Measurements from ENCODE around the gene RAB3C. TPM values are rescaled to one million over a fixed set of nuclear protein-coding genes. Genes with fewer than 3 reads are reported as not detected.

The RAB3C gene
- total RNA-seq, 2 donors from 2014 or later = 0.41 to 2.8 TPM

DNA sequence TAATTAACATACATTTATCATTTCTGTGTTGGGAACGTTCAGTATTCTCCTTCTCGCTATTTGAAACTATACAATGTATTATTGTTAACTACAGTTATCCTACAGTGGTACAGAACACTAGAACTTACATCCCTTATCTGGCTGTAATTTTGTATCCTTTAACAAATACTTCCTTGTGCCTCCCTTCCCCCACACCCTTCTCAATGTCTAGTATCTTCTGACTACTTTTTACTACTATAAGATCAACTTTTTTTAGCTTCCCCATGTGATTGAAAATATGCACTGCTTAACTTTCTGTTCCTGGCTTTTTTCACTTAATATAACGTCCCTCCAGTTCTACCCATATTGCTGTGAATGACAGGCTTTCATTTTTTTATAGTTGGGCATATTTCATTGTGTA lies 253.5 kb downstream of the RAB3C start:
- no peaks in the 10 kb centered on the region for H3K27me3 ChIP-seq (replicated peaks; ENCODE audit: insufficient read depth)
- H3K27ac ChIP-seq = no peak overlapping the region
- H3K36me3 ChIP-seq = no peaks in the 10 kb centered on the region
- H3K4me1 ChIP-seq (ENCODE audit: control insufficient read depth in 1 of 2, low read depth in 2 of 2) = no peaks in the 10 kb centered on the region
- no peak for ATAC-seq (ENCODE audit: insufficient number of reproducible peaks, low FRiP score, low read depth)
- no peak for DNase-seq (ENCODE audit: low spot score)
- no peak for TF ChIP-seq CTCF (IDR thresholded peaks at IDR 0.05)
- H3K4me3 ChIP-seq = no peak overlapping the region
- H3K9me3 ChIP-seq = peaks cover 9% of the 10 kb centered on the region

DNA sequence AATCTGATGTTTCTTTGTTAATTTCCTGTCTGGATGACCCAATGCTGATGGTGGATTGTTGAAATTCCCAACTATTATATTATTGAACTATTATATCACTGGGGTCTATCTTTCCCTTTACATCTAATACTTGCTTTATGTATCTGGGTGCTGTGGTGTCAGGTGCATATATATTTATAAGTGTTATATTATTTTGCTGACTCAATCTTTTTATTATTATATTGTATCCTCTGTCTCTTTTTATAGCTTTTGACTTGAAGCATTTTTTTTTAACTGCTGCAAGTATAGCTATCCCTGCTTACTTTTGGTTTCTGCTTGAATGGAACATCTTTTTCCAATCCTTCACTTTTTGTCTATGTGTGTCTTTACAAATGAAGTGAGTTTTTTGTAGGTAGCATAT lies 255.9 kb downstream of the RAB3C start:
- Histone ChIP-seq H3K4me1 (ENCODE audit: control insufficient read depth in 1 of 2, low read depth in 2 of 2) (no peaks in the 10 kb centered on the region), H3K4me3 (no peak overlapping the region), H3K36me3 (no peaks in the 10 kb centered on the region), H3K27me3 (replicated peaks; ENCODE audit: insufficient read depth) (no peaks in the 10 kb centered on the region), H3K27ac (no peak overlapping the region), H3K9me3 (peaks cover 9% of the 10 kb centered on the region)
- DNase-seq (ENCODE audit: low spot score) (no peak), ATAC-seq (ENCODE audit: insufficient number of reproducible peaks, low FRiP score, low read depth) (no peak)
- TF ChIP-seq CTCF (IDR thresholded peaks at IDR 0.05) = no peak

DNA sequence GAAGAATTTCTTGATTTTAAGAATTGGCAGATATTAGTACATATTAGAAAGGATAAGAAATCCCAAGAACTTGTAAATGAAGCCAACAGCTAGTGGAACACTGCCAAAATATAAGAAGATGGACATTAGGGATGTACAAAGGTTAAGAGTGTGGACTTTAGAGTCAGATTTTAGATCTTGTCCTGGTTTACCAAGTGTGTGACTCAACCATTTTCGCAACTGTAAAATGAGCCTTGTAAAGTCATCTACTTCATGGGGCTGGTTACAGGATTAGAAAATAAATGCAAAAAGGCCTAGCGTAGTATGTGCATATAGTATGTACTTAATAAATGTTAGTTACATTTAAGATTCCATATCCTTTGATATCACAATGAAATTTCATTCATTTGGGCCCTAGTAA lies 260.0 kb downstream of the RAB3C start:
- no peak for TF ChIP-seq CTCF (IDR thresholded peaks at IDR 0.05)
- DNase-seq (ENCODE audit: low spot score) (no peak), ATAC-seq (ENCODE audit: insufficient number of reproducible peaks, low FRiP score, low read depth) (no peak)
- no peak overlapping the region for H3K4me3 ChIP-seq
- no peaks in the 10 kb centered on the region for H3K4me1 ChIP-seq (ENCODE audit: control insufficient read depth in 1 of 2, low read depth in 2 of 2)
- peaks cover 9% of the 10 kb centered on the region for H3K9me3 ChIP-seq
- no peaks in the 10 kb centered on the region for H3K27me3 ChIP-seq (replicated peaks; ENCODE audit: insufficient read depth)
- no peaks in the 10 kb centered on the region for H3K36me3 ChIP-seq
- no peak overlapping the region for H3K27ac ChIP-seq

GRCh38 chr5:58844395-58844794 lies 261.5 kb downstream of the RAB3C start:
- H3K27ac ChIP-seq = no peak overlapping the region
- TF ChIP-seq CTCF (IDR thresholded peaks at IDR 0.05) = no peak
- no peak for ATAC-seq (ENCODE audit: insufficient number of reproducible peaks, low FRiP score, low read depth)
- no peaks in the 10 kb centered on the region for H3K36me3 ChIP-seq
- no peak for DNase-seq (ENCODE audit: low spot score)
- H3K27me3 ChIP-seq (replicated peaks; ENCODE audit: insufficient read depth) = no peaks in the 10 kb centered on the region
- H3K4me3 ChIP-seq = no peak overlapping the region
- H3K4me1 ChIP-seq (ENCODE audit: control insufficient read depth in 1 of 2, low read depth in 2 of 2) = no peaks in the 10 kb centered on the region
- peaks cover 9% of the 10 kb centered on the region for H3K9me3 ChIP-seq

DNA sequence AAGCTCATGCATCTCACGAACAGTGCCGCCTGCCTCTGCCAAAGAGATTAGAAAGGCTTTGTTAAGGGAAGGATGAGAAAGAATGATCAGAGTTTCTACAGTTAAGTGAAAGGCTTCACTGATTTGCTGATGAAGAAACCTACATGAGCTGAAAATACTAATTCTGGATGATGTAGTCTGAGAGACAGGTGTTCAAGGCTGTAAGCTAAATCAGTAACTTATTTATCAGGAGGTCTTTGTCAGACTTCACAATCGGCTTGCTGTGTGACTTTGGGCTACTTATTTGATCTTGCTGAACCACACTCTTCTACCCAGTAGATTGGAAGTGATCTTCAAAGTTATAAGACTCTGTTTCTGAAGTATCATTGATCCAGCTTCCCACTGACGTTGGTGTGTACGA lies 264.2 kb downstream of the RAB3C start:
- DNase-seq (ENCODE audit: low spot score) = no peak

More for the DNA sequence above, 264.2 kb downstream of the RAB3C start:
- Histone ChIP-seq H3K4me3 (no peak overlapping the region), H3K27me3 (replicated peaks; ENCODE audit: insufficient read depth) (no peaks in the 10 kb centered on the region), H3K9me3 (no peaks in the 10 kb centered on the region), H3K4me1 (ENCODE audit: control insufficient read depth in 1 of 2, low read depth in 2 of 2) (no peaks in the 10 kb centered on the region), H3K36me3 (no peaks in the 10 kb centered on the region), H3K27ac (no peak overlapping the region)
- TF ChIP-seq CTCF (IDR thresholded peaks at IDR 0.05) = no peak
- no peak for ATAC-seq (ENCODE audit: insufficient number of reproducible peaks, low FRiP score, low read depth)
